ELR (cell line): Measurements from ENCODE around the gene PHF12.

Experiments
- DNase-seq: peaks from one replicate; pipeline ENCODE4 v3.0.0-alpha.2; 2015; ENCODE audit warnings: low read depth

PHF12 gene

GRCh38 chr17:28858801-28859355 is 92.4 kb downstream of the PHF12 start:
- DNase-seq, result no peak

- DNase-seq, result no peak
Measured at GRCh38 chr17:28857905-28858800, 93.2 kb downstream of the PHF12 start.

GRCh38 chr17:28856028-28856574 is 95.2 kb downstream of the PHF12 start:
- DNase-seq, result no peak

DNA sequence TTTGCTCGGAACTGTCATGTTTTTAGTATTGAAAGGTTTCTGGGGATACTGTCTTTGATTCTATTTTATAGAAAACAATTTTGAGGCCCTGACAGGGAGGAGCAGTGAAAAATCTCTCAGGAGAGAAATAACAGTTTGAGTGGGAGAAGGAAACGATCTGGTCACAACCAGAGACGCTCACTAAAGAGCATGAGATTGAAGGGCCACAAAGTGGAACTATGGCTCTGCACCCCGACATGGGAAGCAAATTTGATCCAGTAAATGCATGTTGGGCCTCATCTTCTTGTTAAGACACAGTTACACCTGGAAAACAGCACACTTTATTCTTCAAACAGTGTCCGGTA is 96.0 kb downstream of the PHF12 start:
- no peak for DNase-seq
